Nephron (organoid): ENCODE data around the gene VSTM2B.
A peak's percentile ranks its signal among the peaks of the same experiment; 100 is the strongest.

Experiments
- H3K27ac Mint-ChIP-seq, 3 experiments: 2 replicates each; pipeline ENCODE4 v1.8.0; 2020; ENCODE audit warnings: mixed read lengths in 3 of 3, mild to moderate bottlenecking in 2 of 3, moderate library complexity in 1 of 3
- H3K27me3 Mint-ChIP-seq: 2 replicates; pipeline ENCODE4 v1.8.0; 2021; ENCODE audit warnings: low read depth, mild to moderate bottlenecking, moderate library complexity, mixed read lengths
- H3K36me3 Mint-ChIP-seq: 2 replicates; pipeline ENCODE4 v1.8.0; 2020; ENCODE audit warnings: low read depth, mixed read lengths
- H3K4me1 Mint-ChIP-seq: 2 replicates; pipeline ENCODE4 v1.8.0; 2020; ENCODE audit warnings: mixed read lengths
- H3K4me3 Mint-ChIP-seq, 3 experiments: 2 replicates each; pipeline ENCODE4 v1.8.0; 2020; ENCODE audit warnings: mild to moderate bottlenecking in 3 of 3, mixed read lengths in 3 of 3, moderate library complexity in 2 of 3
- H3K9me3 Mint-ChIP-seq: 2 replicates; pipeline ENCODE4 v1.8.0; 2020; ENCODE audit warnings: mixed read lengths
- CTCF ChIP-seq, 3 experiments: fragments of 200-600 bp; sonication (generic); IDR thresholded peaks; one replicate each; pipeline ENCODE4 v1.5.0; 2021; ENCODE audit warnings: antibody characterized with exemption in 3 of 3; ENCODE audit not compliant: unreplicated experiment in 3 of 3

The VSTM2B gene

GRCh38 chr19:29524201-29524911, 1.4 kb upstream of the VSTM2B start:
- peak in 2 of 3 experiments; percentile 7 to 17 for TF ChIP-seq CTCF (IDR thresholded peaks at IDR 0.05; ENCODE audit: unreplicated experiment in 3 of 3)
- no peak overlapping the region for H3K27ac Mint-ChIP-seq
- H3K4me3 Mint-ChIP-seq, result peak overlapping the region; percentile 49 to 71 (median 69)
- H3K36me3 Mint-ChIP-seq, result no peaks in the 10 kb centered on the region
- peaks cover 14% of the 10 kb centered on the region for H3K4me1 Mint-ChIP-seq
- peaks cover 2% of the 10 kb centered on the region for H3K9me3 Mint-ChIP-seq
- peaks cover 93% of the 10 kb centered on the region for H3K27me3 Mint-ChIP-seq

GRCh38 chr19:29524912-29525831, 622 bp upstream of the VSTM2B start:
- Mint-ChIP-seq H3K4me3 (peak overlapping the region; percentile 67 to 79 (median 78)), H3K27me3 (peaks cover 93% of the 10 kb centered on the region), H3K9me3 (peaks cover 2% of the 10 kb centered on the region), H3K4me1 (peaks cover 16% of the 10 kb centered on the region), H3K36me3 (no peaks in the 10 kb centered on the region), H3K27ac (no peak overlapping the region)
- no peak for TF ChIP-seq CTCF (IDR thresholded peaks at IDR 0.05; ENCODE audit: unreplicated experiment in 3 of 3)

- Mint-ChIP-seq H3K27me3 (peaks cover 93% of the 10 kb centered on the region), H3K9me3 (peaks cover 2% of the 10 kb centered on the region), H3K4me3 (peak overlapping the region; percentile 74 to 78 (median 76)), H3K27ac (no peak overlapping the region), H3K4me1 (peaks cover 16% of the 10 kb centered on the region), H3K36me3 (no peaks in the 10 kb centered on the region)
- TF ChIP-seq CTCF (IDR thresholded peaks at IDR 0.05; ENCODE audit: unreplicated experiment in 3 of 3), result no peak
Observed at GRCh38 chr19:29526730-29527499, 1.1 kb downstream of the VSTM2B start.

- peak in 2 of 3 experiments; percentile 14 to 19 for TF ChIP-seq CTCF (IDR thresholded peaks at IDR 0.05; ENCODE audit: unreplicated experiment in 3 of 3)
- Mint-ChIP-seq H3K36me3 (no peaks in the 10 kb centered on the region), H3K4me1 (peaks cover 16% of the 10 kb centered on the region), H3K9me3 (peaks cover 2% of the 10 kb centered on the region), H3K4me3 (peak overlapping the region; percentile 73 to 84 (median 78)), H3K27ac (no peak overlapping the region), H3K27me3 (peaks cover 93% of the 10 kb centered on the region)
Observed at GRCh38 chr19:29527500-29528328, 1.9 kb downstream of the VSTM2B start.

GRCh38 chr19:29528350-29528945, 2.7 kb downstream of the VSTM2B start:
- H3K27ac Mint-ChIP-seq, result no peak overlapping the region
- no peaks in the 10 kb centered on the region for H3K36me3 Mint-ChIP-seq
- peaks cover 93% of the 10 kb centered on the region for H3K27me3 Mint-ChIP-seq
- peaks cover 2% of the 10 kb centered on the region for H3K9me3 Mint-ChIP-seq
- TF ChIP-seq CTCF (IDR thresholded peaks at IDR 0.05; ENCODE audit: unreplicated experiment in 3 of 3), result peak; percentile 95 to 97 (median 97)
- H3K4me3 Mint-ChIP-seq, result peak overlapping the region; percentile 73 to 84 (median 78)
- H3K4me1 Mint-ChIP-seq, result peaks cover 16% of the 10 kb centered on the region
